Umbilical cord (tissue), 2 donors: Measurements from ENCODE around the gene FHOD3. TPM values are rescaled to one million over a fixed set of nuclear protein-coding genes. Genes with fewer than 3 reads are reported as not detected.
"Not testable (repeated sequence)": the region's sequence is repeated elsewhere in the genome, so short reads cannot be mapped to it uniquely, and the experiment has no call there.

Source experiments
- DNase-seq: peaks from one replicate; pipeline ENCODE4 v3.0.0-alpha.2; 2015; ENCODE audit warnings: low spot score
- total RNA-seq: library from RNA; depleted of rRNA; stranded (reverse); fragments of >200 nt; gene quantifications from one replicate; pipeline ENCODE4 v1.2.3, GENCODE V29; 2014; ENCODE audit warnings: low replicate concordance; ENCODE audit not compliant: insufficient read depth

FHOD3 gene
- total RNA-seq, 1 donor from 2014 or later = 59.7 TPM

GRCh38 chr18:36776650-36777049, 479.1 kb downstream of the FHOD3 start:
- DNase-seq = no peak

GRCh38 chr18:36777566-36777965, 480.1 kb downstream of the FHOD3 start:
- no peak for DNase-seq

GRCh38 chr18:36780748-36781147, 483.2 kb downstream of the FHOD3 start:
- DNase-seq = no peak

- DNase-seq = no peak
These were observed 485.2 kb downstream of the FHOD3 start for GRCh38 chr18:36782710-36783109.

DNA sequence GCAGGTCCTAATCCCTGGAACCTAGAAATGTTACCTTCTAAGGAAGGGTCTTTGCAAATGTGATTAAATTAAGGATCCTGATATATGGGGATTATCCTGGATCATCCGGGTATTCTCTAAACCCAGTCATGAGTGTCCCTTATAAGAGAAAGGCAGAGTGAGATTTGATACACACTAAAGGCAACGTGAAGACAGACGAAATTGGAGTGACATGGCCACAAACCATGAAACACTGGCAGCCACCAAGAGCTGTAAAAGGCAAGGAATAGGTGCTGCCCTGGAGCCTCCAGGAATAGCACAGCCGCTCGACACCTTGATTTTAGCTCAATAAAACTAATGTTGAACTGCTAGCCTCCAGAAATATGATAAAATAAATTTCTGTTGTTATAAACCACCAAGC, 486.3 kb downstream of the FHOD3 start:
- DNase-seq = no peak

DNA sequence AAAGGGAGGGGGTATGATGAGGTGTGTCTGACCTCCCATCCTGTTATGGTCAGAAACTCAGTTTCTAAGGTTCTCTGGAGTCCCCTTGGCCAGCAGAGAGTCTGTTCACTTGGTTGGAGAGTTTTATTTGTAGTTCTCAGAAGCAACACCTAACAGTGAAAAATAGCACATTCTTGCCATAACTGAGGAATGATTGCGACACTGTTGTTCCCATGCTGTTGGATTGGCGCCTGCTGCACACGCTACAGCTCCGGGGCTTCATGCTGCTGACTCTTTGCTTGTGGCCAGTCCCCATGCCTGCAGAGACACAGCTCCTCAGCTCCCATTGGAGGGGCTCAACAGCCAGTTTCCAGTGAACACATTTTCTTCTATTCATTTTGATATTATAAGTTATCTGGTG, 489.2 kb downstream of the FHOD3 start:
- DNase-seq = peak; percentile 36

DNA sequence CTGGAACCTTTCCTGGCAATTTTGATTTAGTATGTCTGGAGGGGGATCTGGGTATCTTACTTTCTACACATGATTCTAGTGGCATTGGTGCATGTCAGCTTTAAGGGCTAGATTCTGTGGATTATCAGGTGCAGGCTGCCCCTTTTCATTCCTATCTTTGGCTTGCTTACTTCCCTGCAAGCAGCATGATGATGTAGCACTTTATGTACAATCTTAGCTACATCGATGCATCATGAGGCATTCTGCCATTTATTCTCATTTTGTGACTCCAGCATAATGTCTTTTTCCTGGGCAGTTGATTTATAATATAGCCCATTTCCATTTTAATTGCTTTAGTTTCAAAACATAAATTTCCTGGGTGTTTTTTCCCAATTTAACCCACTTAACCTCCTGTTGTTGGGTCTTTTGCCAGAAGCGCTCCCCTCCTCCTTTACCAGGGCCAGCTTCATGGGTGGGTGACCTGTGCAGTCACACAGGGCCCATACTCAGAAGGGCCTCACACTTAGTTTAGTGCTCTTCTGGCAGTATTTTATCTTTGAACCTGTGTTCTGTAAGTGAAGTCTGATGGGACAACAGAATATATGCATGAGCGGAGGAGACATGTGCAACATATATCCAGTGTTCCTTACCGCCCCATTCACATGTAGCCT, 495.2 kb downstream of the FHOD3 start:
- no peak for DNase-seq

- DNase-seq = no peak
These were observed 501.4 kb downstream of the FHOD3 start for GRCh38 chr18:36798738-36799473.

DNA sequence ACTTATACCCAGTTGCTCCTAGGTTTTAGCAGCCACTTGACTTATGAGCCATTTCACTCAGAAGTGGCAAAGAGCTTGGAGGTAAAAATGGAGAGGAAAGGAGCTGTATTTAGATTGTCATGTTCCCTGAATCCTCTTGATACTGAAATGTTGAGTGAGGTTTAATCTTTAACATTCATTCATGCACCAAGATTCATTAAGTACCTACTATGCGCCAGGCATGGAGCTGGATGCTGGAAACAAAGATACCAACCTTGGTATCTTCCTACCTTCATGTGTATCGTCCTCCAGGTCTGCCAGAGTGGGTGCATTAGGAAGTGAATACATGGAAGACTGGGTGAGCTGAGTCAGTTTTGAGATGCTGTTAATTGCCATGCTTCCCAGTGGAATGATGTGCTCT, 507.6 kb downstream of the FHOD3 start:
- DNase-seq = no peak

DNA sequence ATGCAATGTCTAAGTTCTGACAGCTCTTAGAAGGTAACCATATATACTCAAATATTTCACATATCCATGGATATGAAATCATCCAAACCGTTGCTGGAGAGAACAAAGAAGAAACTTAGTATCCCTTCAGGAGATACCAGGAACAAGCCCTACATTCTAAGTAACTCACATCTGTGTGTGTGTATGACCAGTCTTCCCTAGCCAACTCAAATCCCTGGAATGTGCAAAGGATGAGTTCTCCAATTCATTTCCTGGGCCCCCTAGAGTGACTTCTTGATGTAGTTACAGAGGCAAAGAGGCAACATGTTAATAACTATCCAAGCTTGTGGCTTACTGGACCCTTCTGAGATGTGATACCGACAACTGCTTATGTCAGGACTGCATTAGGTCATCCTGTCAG, 511.2 kb downstream of the FHOD3 start:
- DNase-seq = peak; percentile 9

GRCh38 chr18:36809590-36810381, 512.3 kb downstream of the FHOD3 start:
- peak; percentile 69 for DNase-seq

GRCh38 chr18:36811430-36811829, 513.9 kb downstream of the FHOD3 start:
- DNase-seq = peak; percentile 21

DNA sequence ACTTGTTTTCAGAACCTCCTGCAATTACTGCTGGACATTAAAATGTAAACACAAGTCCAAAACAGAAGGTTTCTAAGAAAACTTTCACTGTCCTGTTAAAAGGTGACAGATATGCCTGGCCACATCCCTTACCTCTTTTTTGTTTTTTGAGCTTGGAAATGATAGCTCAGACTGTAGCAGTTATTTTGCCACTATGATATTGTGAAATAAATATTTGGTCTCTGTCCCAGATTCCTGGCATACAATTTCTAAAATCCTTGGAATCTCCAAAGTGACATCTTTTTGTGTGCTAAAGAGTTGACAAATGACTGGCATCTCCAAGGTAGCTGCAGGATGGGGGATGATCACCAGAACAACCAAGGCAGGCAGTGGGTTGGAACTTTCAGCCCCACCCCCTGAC, 514.4 kb downstream of the FHOD3 start:
- no peak for DNase-seq

DNA sequence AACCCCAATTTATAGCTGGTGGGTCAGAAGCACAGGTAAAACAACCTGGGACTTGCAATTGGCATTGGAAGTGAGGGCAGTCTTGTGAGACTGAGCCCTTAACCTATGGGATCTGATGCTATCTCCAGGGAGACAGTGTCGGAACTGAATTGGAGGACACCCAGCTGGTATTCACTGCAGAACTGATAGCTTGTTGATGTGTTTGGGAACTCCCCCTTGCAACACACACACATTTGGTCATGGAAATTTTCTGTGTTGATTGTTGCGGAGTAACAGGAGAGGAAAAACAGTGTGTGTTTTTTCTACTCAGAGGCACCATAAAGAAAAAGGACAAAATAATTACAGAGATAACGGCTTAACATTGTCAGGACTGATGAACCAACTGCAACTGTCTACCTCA, 515.2 kb downstream of the FHOD3 start:
- no peak for DNase-seq

GRCh38 chr18:36813101-36813775, 515.7 kb downstream of the FHOD3 start:
- no peak for DNase-seq

GRCh38 chr18:36813824-36814223, 516.3 kb downstream of the FHOD3 start:
- no peak for DNase-seq

GRCh38 chr18:36814994-36815393, 517.5 kb downstream of the FHOD3 start:
- DNase-seq = no peak

GRCh38 chr18:36816096-36816495, 518.6 kb downstream of the FHOD3 start:
- not testable (repeated sequence) for DNase-seq

- no peak for DNase-seq
These were observed 519.5 kb downstream of the FHOD3 start for GRCh38 chr18:36817039-36817438.

DNA sequence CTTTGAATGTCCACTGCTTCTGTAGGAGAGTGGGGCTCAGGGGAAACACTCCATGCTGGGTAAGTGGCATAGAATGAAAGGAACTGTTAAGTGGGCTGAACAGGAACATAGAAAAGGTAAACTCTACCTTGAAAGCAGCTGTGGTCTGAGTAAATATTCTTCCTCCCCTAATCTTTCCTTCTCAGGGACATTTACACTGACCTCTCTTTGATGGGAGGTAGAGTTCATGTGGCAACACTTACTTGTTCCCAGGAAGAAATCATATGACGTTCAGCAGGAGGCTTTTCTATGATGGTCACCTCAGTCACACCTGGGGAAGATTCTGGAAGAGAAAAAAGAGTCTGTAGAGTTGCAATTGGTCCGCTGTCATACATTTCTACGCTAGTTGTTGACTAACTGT, 521.1 kb downstream of the FHOD3 start:
- no peak for DNase-seq

- no peak for DNase-seq
These were observed 522.1 kb downstream of the FHOD3 start for GRCh38 chr18:36819621-36820020.

DNA sequence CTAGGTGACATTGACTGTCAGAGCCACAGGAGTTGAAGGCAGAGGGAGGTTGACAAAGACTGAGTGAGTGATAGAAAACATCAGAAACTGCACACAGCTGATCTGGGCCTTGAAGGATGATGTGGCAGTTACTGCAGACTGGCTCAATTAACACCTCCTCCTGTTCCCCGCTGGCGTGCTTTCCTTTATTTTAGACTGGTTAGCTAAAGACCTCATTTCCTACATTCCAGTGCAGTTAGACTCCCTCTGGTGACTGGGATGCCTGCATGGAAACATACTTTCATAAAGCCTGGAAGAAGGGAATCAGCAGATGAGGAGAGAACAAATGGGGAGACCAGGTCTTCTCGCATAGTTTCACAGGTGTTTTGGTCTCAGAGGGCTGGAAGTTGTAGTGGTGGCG, 524.2 kb downstream of the FHOD3 start:
- no peak for DNase-seq
